Hematopoietic multipotent progenitor cell treated with erythropoietin and hydrocortisone succinate and interleukin-3 and kit ligand, for 6 days (in vitro differentiated cells): ENCODE results near the gene RNU6-8.

Source experiments
- DNase-seq: peaks from one replicate; pipeline ENCODE4 v3.0.0-alpha.2; 2015

The RNU6-8 gene

GRCh38 chr14:32203928-32204357 lies 874 bp upstream of the RNU6-8 start:
- peak; percentile 33 for DNase-seq

- peak; percentile 10 for DNase-seq
Measured at GRCh38 chr14:32202491-32202997, 525 bp downstream of the RNU6-8 start.

DNA sequence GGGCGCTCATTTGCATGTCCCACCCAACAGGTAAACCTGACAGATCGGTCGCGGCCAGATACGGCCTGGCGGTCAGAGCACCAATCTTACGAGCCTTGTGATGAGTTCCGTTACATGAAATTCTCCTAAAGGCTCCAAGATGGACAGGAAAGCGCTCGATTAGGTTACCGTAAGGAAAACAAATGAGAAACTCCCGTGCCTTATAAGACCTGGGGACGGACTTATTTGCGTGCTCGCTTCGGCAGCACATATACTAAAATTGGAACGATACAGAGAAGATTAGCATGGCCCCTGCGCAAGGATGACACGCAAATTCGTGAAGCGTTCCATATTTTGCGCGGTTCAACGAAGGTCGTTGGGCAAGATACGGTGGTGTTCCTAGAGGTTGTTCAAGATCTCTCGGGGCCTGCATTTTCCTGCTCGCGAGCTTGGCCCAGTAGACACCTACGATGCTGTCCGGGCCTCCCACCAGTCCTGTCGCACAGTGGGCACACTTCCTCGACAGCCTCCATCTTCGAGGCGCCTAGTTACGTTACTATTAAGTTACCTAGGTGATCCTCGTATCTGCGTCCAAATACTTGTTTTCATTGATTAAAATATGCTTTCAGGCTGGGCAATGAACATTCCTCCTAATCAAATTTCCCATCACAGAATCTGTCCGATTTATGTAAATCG lies 1.1 kb downstream of the RNU6-8 start, which contains the start of gene RNU6-7:
Gene RNU6-7, plus strand, starts transcription at position 230 of the 675 bp plus-strand sequence.
- peak; percentile 29 for DNase-seq

GRCh38 chr14:32201193-32201815 lies 1.8 kb downstream of the RNU6-8 start:
- DNase-seq = peak; percentile 85

DNA sequence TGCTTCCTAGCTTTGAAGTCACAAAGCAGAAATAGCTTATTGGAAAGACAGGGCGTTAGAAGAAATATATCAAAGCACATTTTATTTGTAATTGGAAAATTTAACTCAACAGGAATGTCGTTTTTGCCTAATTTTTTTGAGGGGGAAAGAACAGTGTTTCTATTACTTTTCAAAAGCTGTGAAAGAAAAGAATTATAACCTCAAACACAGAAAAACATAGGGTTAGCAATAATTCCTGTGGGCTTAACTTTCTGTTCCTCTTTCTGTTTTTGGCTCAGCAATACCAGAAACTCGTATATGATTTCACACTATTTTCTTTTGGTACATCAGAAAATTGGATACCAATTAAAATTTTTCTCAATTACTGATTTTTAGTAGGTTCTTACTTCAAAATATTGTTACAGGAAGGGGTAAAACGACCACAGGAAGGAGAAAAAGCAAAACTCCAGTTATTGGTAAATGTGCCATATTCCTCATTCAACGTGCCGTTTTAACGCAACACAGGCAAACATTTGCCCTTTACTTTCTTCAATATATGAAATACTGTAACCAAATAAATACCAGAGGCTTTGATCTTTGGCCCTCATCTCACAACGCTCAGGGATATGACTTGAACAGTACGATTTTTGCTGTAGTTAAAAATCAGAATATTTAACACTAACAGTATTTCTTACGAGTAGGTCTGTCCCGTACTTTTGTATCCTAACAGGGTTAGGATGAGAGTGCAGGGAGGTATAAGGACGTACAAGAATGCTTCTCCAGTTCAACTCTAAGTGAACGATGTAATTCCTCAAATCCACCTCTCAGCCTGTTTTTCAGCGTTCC lies 2.5 kb downstream of the RNU6-8 start:
- DNase-seq = peak; percentile 22

DNA sequence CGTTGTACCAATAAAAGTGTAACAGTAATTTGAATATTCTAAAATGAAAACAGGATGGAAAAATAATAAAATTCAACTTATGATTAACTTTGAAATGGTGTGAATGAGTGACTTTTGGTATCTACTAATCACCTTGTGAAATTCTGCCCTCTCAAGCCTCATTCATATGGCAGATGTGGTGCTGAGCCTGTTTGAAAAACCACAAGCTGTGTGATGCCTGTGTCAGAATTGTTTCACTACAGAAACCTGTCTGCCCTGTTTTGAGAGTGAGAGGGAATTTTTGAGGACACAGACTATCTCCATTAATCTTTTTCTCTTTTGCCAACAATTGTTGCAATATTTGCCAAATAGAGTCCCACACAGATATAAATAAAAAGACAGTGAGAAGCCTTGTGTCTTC lies 5.2 kb downstream of the RNU6-8 start:
- DNase-seq = no peak

DNA sequence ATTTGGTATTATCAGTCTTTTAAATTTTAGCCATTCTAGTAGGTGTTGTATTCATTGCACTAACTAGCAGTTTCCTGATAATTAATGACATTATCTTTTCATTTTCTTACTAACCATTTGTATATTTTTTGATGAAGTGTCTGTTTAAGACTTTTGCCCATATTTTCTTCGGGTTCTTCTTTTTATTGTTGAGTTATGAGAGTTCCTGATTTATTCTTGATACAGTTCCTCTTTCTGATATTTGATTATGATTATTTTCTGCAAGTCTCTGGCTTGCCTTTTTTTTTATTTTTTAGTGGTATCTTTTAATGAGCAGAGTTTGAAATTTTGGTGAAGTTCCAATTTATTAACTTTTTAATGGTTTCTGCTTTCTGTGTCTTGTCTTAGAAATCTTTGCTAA lies 7.4 kb downstream of the RNU6-8 start:
- no peak for DNase-seq

- DNase-seq = no peak
Measured at GRCh38 chr14:32193532-32193931, 9.5 kb downstream of the RNU6-8 start.

DNA sequence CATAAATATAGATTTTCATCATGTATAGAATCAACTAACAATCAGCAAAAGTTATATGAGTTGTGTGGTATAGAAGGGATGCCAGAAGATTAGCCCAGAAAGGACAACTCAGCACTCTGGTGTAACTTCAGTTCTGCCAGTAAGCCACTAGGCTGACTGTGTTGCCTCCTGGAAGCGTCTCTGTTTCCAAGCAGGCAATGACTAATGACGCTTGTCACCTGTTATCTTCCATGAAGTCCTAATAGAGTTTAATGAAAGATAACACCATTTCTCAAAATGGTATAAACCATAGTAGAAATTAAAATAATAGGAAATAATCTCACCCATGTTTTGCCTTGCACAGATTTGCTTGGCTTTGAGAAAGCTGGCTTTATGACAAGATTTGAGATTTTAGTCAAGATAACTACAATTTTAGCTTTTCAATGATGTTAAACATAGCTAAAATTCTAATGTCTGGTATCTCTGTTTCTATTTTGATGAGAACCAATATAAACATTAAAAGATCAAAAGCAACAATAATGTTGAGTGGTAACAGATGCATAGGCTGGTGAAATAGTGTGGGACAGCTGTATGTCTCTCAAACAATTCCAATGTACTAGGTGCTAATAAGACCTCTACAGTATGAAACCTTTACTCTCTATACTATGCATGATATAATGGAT lies 10.2 kb downstream of the RNU6-8 start:
- no peak for DNase-seq

DNA sequence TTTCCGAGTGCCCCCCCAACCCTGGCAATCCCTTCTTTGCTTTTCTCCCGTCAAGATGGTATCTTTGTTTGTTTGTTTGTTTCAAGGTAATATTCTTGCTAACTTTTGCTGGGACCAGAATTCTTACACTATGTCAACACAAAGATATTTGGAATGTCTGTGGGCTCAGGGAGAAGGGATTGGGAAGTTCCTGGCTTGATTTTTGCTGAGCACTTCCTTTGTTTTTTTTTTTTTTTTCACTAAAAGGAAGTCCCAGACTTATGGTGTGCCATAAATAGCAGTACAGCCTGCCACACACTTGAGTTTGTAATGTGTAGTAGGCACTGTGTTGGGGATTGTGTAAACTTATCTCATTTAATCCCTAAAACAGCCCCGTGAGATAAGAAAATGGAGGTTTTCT lies 12.4 kb downstream of the RNU6-8 start:
- DNase-seq = no peak

GRCh38 chr14:32189811-32190210 lies 13.3 kb downstream of the RNU6-8 start:
- no peak for DNase-seq

GRCh38 chr14:32186248-32186647 lies 16.8 kb downstream of the RNU6-8 start:
- DNase-seq = no peak

GRCh38 chr14:32185097-32185496 lies 18.0 kb downstream of the RNU6-8 start:
- no peak for DNase-seq

DNA sequence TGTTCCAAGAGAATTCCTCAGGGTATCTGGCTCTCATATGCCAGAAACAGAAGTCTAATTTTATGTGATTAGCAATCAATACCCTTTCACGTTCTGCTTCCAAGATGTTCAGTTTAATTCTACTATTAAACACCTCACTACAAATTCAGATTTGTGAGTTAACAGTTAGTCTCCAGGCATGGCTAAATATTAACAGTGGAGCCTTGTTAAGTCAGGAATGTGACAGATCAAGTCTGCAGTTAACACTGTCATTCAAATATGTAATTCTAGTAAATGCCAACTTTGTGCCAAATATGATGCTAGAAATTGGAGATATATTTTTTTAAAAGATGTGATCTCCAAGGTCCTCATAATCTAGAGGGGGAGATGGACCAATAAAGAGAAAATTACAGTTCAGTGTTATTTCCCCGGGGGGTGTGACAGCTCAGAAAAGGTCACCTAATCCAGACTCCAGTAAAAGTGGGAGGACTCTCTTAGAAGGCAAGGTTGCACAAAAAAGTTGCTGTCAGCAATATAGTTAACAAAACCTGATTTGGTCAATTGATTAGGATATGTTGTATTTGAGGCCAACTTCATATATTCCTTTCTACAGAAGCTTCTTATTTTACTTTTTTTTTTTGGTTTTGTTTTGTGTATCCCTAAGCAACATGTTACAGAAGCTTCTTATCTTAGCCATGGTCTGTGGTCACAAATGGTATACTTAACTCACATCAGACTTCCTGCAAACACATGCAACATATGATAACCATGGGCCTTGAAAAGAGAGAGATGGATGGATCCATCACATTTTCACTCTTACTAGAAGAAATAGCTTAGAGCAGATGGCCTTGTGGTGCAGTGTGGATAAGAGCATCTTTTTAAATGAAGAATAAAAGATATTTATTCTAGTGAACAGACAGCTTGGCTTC lies 19.7 kb downstream of the RNU6-8 start:
- DNase-seq = peak; percentile 22

- no peak for DNase-seq
Measured at GRCh38 chr14:32171469-32171868, 31.6 kb downstream of the RNU6-8 start.

DNA sequence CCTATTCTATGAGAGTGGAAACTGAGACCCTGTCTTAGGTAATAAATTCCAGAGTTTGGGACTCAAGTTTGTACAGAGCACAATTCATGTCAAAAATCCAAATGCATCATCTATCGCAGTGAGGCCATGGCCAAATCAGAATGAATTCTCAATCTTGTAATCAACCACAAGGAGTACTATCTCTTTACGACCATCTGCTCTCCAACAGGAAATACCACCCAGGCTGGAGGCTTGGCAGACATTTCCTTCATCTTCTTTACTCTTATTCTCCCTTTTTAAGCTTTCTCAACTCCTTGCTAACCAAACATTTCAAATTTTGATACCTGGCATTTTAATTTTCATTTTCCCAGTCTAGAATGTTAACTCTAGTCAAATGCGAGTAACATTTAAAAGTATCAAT lies 33.9 kb downstream of the RNU6-8 start:
- peak; percentile 58 for DNase-seq

GRCh38 chr14:32167907-32168306 lies 35.2 kb downstream of the RNU6-8 start:
- DNase-seq = no peak

DNA sequence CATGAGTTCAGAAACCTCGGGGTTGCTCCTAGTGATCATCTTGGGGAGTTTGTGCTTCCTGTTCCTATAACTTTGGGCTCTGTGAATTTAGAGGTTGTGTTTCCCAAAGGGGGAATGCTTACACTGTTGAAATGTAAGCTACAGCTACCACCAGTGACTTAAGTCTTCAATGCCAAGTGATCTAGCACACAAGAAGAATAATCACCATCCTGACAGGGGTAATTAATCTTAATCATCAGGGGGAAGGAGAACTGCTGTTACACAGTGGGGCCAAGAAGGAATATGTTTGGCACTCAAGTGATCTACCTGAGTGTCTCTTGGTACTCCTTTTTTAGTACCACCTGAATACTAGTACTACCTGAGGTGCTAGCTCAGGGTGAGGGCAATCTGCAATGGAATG lies 36.1 kb downstream of the RNU6-8 start:
- no peak for DNase-seq

- no peak for DNase-seq
Measured at GRCh38 chr14:32166029-32166428, 37.0 kb downstream of the RNU6-8 start.
